GM18511 (cell line): ENCODE results near the gene NLRP11.
"Not testable (repeated sequence)": the region's sequence is repeated elsewhere in the genome, so short reads cannot be mapped to it uniquely, and the experiment has no call there.

Source experiments
- ATAC-seq: cut with Tn5 transposase; IDR thresholded peaks from one replicate; pipeline ENCODE4 v1.9.1; 2021; ENCODE audit warnings: mild to moderate bottlenecking, moderate library complexity; ENCODE audit not compliant: unreplicated experiment

The NLRP11 gene

GRCh38 chr19:55781112-55781511 is 50.7 kb downstream of the NLRP11 start:
- ATAC-seq, result no peak

- ATAC-seq, result no peak
Measured at GRCh38 chr19:55778331-55778730, 53.5 kb downstream of the NLRP11 start.

DNA sequence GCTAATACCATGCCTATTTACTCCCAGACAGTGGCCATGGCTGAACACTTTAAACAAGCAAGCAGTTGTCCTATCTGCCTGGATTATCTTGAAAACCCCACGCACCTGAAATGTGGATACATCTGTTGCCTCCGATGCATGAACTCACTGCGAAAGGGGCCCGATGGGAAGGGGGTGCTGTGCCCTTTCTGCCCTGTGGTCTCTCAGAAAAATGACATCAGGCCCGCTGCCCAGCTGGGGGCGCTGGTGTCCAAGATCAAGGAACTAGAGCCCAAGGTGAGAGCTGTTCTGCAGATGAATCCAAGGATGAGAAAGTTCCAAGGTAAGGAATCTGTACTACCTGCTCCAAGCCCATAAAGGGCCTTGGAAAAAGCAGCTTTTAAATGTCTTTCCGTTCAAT is 54.3 kb downstream of the NLRP11 start:
- ATAC-seq, result no peak

- not testable (repeated sequence) for ATAC-seq
Measured at GRCh38 chr19:55769632-55770031, 62.2 kb downstream of the NLRP11 start.

- not testable (repeated sequence) for ATAC-seq
Measured at GRCh38 chr19:55768818-55769217, 63.0 kb downstream of the NLRP11 start, which contains the start of gene RFPL4AL1. Gene RFPL4AL1, plus strand, starts transcription at chr19:55769118. Its CDS starts 2,687 bp downstream, at chr19:55771805.

GRCh38 chr19:55766466-55766865 is 65.3 kb downstream of the NLRP11 start:
- no peak for ATAC-seq

DNA sequence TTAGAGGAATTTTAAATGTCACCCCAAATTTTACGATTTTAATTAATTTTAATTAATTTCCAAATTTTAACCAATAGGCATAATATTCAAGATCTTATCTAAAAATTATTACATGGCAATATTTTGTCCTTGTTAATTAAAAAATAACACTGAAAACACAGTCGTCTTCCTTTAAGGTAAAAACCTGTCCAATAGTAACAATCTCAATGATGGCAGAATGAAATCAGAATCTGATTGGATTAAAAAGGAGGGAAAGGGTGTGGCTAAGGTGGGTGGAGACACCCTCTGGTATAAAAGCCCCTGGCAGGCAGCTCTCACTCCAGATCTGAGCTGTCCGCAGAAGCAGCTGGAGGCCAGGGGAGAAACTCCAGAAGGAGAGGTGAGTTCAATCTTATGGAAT is 73.0 kb downstream of the NLRP11 start, which contains the start of gene RFPL4A:
RFPL4A (plus strand) TSS at position 301 of the 400 bp plus-strand sequence. CDS start 2,704 bp downstream, outside the sequence.
- not testable (repeated sequence) for ATAC-seq

DNA sequence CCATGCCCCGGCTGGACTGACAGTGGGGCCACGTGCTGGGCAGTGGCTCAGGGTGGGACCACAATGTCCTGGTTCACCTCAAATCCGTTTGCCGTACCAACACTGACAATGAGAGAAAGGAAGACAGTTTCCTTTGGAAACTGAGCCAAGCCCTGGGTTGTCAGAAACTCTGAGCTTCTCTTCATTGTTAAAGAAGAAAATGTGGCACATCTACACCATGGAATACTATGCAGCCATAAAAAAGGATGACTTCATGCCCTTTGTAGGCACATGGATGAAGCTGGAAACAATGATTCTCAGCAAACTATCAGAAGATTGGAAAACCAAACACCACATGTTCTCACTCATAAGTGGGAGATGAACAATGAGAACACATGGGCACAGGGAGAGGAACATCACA is 75.0 kb downstream of the NLRP11 start:
- not testable (repeated sequence) for ATAC-seq

- ATAC-seq, result no peak
Measured at GRCh38 chr19:55753401-55753800, 78.4 kb downstream of the NLRP11 start.

DNA sequence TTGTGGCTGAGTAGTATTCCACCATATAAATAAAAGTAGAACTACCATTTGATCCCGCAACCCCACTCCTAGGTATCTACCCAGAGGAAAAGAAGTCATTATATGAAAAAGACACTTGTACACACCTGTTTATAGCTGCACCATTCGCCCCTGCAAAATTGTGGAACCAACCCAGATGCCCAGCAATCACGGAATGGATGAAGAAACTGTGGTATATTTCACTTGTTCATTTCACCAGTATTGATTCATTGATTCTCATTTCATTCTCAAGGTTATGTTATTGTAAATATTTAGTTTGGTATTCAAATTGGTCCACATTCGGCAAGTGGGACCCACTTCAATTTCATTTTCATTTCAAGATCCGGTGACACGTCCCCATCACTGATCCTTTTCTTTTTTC is 81.1 kb downstream of the NLRP11 start:
- ATAC-seq, result no peak

- no peak for ATAC-seq
Measured at GRCh38 chr19:55738302-55738701, 93.5 kb downstream of the NLRP11 start, which contains the start of gene NLRP9. Gene NLRP9, minus strand, starts transcription at chr19:55738402. Its CDS starts 28 bp downstream, at chr19:55738374.
